PFSK-1 (cell line): ENCODE measurements around the gene PTPN6.

Experiments used
- FOXP2 ChIP-seq: optimal IDR thresholded peaks from 2 replicates; pipeline ENCODE3; 2011; ENCODE audit warnings: borderline replicate concordance, control low read depth, inconsistent platforms; ENCODE audit not compliant: insufficient read depth; ENCODE audit errors: extremely low read length, extremely low read depth
- POLR2AphosphoS5 ChIP-seq: IDR thresholded peaks from 2 replicates; pipeline ENCODE4 v1.6.1; 2012; ENCODE audit warnings: low read depth, mild to moderate bottlenecking, control low read depth, low read length, moderate library complexity
- SIN3A ChIP-seq: IDR thresholded peaks from 2 replicates; pipeline ENCODE4 v1.6.1; 2012; ENCODE audit warnings: mild to moderate bottlenecking, low read length, moderate library complexity, borderline replicate concordance; ENCODE audit not compliant: insufficient read depth
- TAF1 ChIP-seq: IDR thresholded peaks from 2 replicates; pipeline ENCODE4 v1.6.1; 2012; ENCODE audit warnings: low read length, control low read depth, borderline replicate concordance; ENCODE audit not compliant: insufficient read depth
- TF ChIP-seq, protein P1 (sequence below), 2 experiments: IDR thresholded peaks; 2 replicates each; pipeline versions ENCODE4 v1.6.1 to v1.8.0; 2011 to 2012; ENCODE audit warnings: low read depth in 2 of 2, low read length in 2 of 2, control low read depth in 1 of 2, inconsistent platforms in 1 of 2, mild to moderate bottlenecking in 1 of 2, moderate library complexity in 1 of 2; ENCODE audit not compliant: insufficient read depth in 1 of 2

Gene PTPN6

DNA sequence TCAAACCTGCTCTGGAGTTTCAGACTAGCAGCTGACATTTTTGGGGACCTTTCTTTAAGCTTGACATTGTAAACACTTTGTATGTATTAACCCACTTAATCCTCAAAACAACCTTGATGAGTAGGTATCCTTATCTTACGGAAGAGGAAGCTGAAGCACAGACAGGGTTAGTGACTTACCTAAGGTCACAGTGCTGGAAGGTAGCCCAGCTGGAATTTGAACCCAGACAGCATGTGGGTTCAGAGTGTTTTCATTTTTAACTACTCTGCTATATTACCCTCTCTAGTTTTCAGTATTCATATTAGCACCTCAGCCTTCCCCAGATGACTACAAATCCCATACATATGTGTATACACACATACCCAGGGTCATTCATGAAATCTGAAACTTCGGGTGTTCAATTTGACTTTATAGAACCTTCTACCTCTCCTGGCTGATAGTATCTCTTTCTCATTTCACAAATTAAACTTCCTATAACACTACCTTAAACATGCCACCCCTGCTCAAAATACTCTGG lies 53.2 kb downstream of the PTPN6 start:
- TF ChIP-seq TAF1: no peak

DNA sequence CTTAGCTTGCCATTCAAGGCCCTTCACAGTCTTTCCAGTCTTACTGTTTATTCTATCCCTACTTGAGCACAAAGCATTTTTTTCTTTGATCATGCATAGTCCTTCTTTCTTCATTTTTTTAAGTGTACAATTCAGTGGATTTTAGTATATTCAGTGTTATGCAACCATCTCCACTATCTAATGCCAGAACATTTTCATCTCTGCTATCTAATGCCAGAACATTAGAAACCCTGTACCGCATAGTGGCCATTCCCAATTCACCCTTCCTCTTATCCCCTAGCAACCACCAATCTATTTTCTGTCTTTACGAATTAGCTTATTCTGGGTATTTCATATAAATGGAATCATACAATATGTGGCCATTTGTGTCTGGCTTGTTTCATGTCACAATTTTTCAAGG lies 53.7 kb downstream of the PTPN6 start:
- no peak for TF ChIP-seq FOXP2
- no peak for TF ChIP-seq TAF1
- no peak for TF ChIP-seq SIN3A
- TF ChIP-seq POLR2AphosphoS5: no peak
- TF ChIP-seq, protein P1, sequence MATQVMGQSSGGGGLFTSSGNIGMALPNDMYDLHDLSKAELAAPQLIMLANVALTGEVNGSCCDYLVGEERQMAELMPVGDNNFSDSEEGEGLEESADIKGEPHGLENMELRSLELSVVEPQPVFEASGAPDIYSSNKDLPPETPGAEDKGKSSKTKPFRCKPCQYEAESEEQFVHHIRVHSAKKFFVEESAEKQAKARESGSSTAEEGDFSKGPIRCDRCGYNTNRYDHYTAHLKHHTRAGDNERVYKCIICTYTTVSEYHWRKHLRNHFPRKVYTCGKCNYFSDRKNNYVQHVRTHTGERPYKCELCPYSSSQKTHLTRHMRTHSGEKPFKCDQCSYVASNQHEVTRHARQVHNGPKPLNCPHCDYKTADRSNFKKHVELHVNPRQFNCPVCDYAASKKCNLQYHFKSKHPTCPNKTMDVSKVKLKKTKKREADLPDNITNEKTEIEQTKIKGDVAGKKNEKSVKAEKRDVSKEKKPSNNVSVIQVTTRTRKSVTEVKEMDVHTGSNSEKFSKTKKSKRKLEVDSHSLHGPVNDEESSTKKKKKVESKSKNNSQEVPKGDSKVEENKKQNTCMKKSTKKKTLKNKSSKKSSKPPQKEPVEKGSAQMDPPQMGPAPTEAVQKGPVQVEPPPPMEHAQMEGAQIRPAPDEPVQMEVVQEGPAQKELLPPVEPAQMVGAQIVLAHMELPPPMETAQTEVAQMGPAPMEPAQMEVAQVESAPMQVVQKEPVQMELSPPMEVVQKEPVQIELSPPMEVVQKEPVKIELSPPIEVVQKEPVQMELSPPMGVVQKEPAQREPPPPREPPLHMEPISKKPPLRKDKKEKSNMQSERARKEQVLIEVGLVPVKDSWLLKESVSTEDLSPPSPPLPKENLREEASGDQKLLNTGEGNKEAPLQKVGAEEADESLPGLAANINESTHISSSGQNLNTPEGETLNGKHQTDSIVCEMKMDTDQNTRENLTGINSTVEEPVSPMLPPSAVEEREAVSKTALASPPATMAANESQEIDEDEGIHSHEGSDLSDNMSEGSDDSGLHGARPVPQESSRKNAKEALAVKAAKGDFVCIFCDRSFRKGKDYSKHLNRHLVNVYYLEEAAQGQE (IDR thresholded peaks at IDR 0.05; ENCODE audit: insufficient read depth in 1 of 2, low read depth in 2 of 2, low read length in 2 of 2): no peak

DNA sequence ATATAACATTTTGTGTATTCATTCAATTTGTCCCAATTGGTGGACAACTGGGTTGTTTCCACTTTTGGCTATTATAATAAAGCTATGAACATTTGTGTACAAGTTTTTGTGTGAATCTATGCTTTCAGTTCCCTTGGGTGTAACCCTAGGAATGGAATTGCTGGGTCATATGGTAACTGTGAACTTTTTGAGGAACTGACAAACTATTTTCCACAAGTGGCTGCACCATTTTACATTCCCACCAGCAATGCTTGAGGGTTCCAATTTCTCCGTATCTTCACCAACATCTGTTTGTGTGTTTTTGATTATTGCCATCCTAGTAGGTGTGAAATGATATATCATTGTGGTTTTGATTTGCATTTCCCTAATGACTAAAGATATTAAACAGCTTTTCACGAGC lies 54.2 kb downstream of the PTPN6 start:
- no peak for TF ChIP-seq POLR2AphosphoS5
- no peak for TF ChIP-seq TAF1
- TF ChIP-seq, protein P1 (IDR thresholded peaks at IDR 0.05; ENCODE audit: insufficient read depth in 1 of 2, low read depth in 2 of 2, low read length in 2 of 2): no peak
- no peak for TF ChIP-seq SIN3A
- no peak for TF ChIP-seq FOXP2

DNA sequence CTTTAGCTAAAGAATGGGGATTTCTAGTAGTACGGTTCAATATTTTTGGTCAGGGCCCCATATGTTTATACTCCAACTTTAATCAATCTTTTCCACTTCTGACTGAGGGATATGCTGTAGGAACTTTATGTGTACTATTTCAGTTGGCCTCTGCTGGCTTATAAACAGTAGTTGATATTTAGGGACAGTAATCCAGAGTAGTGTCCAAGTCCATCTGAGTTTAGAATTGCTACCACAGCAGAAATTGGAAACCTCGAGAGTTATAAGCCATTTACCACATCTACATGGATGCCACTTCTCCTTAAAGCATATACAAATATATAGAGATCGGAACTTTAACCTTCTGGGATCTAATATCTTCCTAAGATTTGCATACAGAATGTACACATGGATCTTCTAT lies 55.5 kb downstream of the PTPN6 start:
- no peak for TF ChIP-seq TAF1
- TF ChIP-seq SIN3A: no peak
- TF ChIP-seq, protein P1 (IDR thresholded peaks at IDR 0.05; ENCODE audit: insufficient read depth in 1 of 2, low read depth in 2 of 2, low read length in 2 of 2): no peak

DNA sequence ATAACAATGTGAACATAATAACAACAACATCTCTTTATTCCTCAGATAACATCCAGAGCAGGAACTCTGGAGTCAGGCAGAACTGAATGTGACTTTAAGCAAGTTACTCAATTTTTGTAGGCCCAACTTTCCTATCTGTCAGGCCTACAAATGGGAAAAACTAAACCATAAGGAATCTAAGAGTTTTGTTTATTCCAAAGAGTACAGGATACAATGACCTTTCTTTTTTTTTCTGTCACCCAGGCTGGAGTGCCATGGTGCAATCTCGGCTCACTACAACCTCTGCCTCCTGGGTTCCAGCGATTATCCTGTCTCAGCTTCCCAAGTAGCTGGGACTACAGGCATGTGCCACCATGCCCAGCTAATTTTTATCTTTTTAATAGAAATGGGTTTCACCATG lies 57.7 kb downstream of the PTPN6 start:
- TF ChIP-seq SIN3A (no peak), FOXP2 (no peak), TAF1 (no peak), POLR2AphosphoS5 (no peak)
- TF ChIP-seq, protein P1 (IDR thresholded peaks at IDR 0.05; ENCODE audit: insufficient read depth in 1 of 2, low read depth in 2 of 2, low read length in 2 of 2): no peak
